C1 segment of cervical spinal cord (tissue), 14 donors: Measurements from ENCODE around the gene CYP2A6.

Experiments
- DNase-seq, 14 donors: peaks; one replicate each; lab custom pipeline; 2025; lab: John Stamatoyannopoulos, UW

The CYP2A6 gene

DNA sequence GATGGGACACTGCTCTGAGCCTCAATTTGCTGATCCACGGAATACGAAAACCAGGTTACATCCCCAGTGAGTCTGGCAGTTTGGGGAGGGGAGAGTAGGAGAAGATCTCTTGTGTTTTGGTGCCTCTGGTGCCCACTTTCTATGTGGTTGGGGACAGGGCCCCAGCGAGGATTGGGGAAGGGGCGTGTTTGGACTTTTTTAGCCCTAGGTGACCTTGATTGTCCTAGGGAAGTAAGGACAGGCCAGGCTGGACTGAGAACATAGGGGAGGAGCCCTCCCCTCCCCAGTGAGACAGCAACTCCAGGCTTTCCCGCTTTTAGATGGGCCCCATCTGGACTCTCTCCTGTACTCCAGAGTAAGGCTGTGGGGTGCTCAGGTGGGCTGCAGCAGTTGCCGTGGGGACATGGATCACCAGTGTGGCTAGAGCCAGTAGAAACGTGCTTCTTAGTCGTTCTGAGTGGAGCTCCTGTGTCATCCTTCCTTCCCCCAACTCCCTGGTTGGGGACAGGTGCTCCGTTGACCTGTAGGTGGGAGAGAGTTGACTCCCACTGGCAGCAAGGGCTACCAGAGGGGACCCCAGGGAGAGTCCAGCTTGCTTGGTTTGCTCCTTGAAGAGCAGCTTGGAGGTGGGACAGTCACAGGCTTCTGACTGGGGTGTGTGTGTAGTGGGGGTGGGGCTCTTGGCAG lies 46.9 kb downstream of the CYP2A6 start:
- no peak for DNase-seq

DNA sequence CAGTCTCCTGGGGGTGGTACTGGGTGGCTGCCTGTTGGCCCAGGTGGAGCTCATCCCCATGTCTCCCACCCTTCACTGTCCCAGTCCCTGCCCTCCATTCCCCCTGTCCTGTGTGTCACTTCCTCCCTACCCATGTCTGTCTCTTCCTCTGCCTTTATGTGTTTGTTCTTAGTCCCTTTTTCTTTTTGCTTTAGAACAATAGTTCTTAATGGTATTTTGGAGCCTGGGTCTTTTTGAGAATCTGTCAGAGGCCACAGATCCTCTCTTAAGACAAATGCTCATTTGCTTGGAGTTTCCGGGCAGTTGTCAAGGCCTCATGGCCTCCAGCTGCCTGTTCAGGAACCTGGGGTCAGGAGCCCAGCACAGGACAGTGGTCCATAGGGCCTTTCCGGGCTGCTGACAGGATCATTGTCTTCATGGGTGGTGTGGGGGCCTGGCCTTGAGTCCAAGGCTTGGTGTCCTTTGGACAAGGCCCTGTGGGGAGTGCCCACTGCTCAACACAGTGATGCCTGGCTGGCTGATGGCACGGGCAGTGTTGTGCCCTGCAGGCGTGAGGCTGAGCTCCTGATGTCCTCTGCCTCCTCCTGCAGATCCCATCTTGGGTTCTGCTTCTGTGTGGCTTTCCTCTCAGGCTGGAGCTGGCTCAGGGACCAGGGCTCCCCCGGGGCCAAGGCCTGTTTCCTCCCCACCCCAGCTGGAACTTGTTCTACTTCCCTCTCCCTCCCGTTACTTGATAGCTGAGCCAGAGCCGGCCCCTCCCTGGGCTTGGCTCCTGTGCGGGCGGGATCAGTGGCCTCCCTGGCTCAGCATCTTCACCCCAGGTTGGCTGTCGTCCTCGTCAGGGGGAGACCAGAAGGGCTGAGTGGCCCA lies 47.7 kb downstream of the CYP2A6 start:
- DNase-seq = peak in 4 of 14 donors; percentile 17 to 61 (median 24)

DNA sequence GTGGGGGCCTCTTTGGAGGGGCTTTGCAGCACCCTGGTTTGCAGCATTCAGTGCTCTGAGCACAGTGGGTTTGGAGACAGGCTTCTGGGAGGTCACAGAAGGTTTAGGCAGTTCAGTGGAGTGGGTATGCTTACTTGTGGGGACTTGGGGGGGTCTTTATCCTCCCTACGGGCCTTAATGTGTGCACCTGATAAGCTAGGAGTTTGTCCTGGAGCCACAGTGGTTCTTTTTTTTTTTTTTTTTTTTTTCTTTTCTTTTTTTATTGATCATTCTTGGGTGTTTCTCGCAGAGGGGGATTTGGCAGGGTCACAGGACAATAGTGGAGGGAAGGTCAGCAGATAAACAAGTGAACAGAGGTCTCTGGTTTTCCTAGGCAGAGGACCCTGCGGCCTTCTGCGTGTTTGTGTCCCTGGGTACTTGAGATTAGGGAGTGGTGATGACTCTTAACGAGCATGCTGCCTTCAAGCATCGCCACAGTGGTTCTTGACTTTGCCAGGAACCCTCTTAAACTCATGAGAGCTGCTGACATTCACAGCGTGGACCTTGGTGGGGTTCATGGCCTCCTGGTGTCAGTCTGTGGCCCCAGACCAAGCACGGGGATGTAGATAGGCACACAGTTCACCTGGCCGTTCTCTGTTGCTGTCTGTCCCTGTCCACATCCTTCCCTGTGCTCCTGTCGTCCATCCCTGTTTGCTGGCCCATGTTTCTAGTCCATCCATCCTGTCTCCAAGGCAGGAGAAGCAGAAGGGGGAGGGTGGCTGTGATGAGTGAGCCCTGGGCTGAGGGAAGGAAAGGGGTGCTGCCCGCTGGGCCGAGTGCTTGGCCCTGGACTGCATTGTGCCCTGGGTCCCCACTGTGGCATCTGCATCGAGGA lies 48.6 kb downstream of the CYP2A6 start:
- DNase-seq = no peak

DNA sequence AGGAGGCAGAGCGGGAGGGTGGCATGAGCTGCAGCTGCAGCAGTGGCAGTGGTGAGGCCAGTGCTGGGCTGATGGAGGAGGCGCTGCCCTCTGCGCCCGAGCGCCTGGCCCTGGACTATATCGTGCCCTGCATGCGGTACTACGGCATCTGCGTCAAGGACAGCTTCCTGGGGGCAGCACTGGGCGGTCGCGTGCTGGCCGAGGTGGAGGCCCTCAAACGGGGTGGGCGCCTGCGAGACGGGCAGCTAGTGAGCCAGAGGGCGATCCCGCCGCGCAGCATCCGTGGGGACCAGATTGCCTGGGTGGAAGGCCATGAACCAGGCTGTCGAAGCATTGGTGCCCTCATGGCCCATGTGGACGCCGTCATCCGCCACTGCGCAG lies 49.3 kb downstream of the CYP2A6 start:
- DNase-seq = peak in 1 of 14 donors; percentile 16

DNA sequence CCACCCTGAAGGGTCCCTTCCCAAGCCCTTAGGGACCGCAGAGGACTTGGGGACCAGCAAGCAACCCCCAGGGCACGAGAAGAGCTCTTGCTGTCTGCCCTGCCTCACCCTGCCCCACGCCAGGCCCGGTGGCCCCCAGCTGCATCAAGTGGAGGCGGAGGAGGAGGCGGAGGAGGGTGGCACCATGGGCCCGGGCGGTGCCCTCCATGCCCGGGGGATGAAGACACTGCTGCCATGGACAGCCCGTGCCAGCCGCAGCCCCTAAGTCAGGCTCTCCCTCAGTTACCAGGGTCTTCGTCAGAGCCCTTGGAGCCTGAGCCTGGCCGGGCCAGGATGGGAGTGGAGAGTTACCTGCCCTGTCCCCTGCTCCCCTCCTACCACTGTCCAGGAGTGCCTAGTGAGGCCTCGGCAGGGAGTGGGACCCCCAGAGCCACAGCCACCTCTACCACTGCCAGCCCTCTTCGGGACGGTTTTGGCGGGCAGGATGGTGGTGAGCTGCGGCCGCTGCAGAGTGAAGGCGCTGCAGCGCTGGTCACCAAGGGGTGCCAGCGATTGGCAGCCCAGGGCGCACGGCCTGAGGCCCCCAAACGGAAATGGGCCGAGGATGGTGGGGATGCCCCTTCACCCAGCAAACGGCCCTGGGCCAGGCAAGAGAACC lies 49.8 kb downstream of the CYP2A6 start:
- peak in 1 of 14 donors; percentile 29 for DNase-seq

GRCh38 chr19:40799558-40800338 lies 50.5 kb downstream of the CYP2A6 start:
- DNase-seq = peak in 3 of 14 donors; percentile 54 to 56 (median 56)

DNA sequence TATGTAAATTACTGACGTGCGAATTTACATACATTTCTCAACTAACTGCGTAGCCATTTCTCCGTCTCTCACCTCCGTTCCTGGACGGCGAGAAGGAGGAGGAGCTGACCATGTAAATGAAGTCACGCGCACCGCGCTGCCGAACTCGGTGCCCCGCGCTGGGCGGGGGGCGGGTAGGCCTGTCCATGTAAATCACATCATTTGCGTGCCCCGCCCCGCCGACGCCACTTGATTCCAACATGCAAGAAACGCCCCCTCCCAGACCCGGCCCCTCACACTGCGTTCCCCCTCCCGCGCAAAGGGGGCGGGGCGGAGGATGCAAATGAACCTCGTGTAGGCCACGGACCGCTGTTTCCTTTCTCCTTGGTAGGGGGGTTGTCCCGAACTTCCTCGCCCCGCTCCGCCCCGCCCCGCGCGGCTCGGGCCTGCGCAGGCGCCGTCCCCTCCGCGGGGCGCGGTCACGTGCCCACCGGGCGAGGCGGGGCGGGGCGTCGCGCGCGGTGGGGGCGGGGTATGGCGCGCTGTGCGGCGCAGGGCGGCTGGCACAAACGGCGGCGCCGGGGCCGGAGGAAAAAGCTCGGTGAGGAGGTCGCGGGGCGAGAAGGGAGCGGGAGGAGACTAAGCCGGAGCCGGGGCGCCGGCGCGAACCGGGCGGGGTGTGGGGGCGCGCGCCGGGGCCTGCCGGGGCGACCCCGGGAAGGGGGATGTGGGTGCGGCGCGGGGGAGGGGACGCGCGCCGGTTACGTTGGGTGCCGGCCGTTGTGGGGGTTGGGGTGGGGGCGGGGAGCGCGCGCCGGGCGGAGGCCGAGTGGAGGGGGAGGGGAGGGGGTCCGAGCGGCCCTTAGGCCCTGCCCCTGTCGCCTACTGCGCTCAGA lies 51.3 kb downstream of the CYP2A6 start, which contains the start of gene EGLN2:
Gene EGLN2, plus strand, starts transcription at position 509 of the 875 bp plus-strand sequence. CDS start 1,382 bp downstream, outside the sequence.
- peak; percentile 92 to 100 (median 98) for DNase-seq

GRCh38 chr19:40797963-40798682 lies 52.1 kb downstream of the CYP2A6 start:
- peak in 8 of 14 donors; percentile 54 to 70 (median 60) for DNase-seq

DNA sequence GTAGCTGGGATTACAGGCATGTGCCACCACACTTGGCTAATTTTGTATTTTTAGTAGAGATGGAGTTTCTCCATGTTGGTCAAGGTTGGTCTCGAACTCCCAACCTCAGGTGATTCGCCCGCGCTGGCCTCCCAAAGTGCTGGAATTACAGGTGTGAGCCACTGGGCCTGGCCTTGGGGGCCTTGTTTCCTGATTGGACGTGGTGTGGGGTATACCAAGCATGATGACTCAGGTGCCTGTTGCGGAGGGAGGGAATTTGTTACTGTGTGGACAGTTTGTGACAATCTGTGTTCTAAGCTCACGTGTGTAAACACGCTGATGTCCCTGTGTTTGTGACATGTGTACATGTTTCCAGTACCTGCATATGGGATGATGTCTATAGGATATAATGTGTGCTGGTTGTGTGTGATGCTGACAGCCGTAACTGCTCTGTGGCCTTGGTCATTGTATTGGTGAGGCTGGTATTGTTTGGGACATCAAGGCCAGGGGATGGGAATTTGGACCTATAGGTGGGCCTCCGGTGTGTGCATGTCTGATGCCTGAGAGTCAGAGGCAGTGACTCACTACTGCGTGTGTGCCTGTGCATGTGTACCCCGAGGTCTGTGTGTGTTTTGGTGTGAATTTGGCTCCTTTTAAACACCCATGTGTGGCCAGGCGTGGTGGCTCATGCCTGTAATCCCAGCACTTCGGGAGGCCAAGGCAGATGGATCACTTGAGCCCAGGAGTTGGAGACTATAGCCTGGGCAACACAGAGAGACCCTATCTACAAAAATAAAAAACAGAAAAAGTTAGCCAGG lies 52.9 kb downstream of the CYP2A6 start:
- DNase-seq = no peak
